BE2C (cell line): ENCODE data around the gene LRRIQ1.
A peak's percentile ranks its signal among the peaks of the same experiment; 100 is the strongest.

Experiments used
- DNase-seq: peaks from one replicate; pipeline ENCODE4 v3.0.0-alpha.2; 2020
- H3K27me3 ChIP-seq: fragments of 250-450 bp; sonication (Bioruptor Pico); 2 replicates; pipeline ENCODE4 v1.5.1; 2020; ENCODE audit warnings: mild to moderate bottlenecking
- H3K36me3 ChIP-seq: fragments of 250-450 bp; sonication (Bioruptor Pico); 2 replicates; pipeline ENCODE4 v1.5.1; 2020; ENCODE audit warnings: mild to moderate bottlenecking
- H3K4me1 ChIP-seq: fragments of 250-450 bp; sonication (Bioruptor Pico); 2 replicates; pipeline ENCODE4 v1.5.1; 2020
- H3K4me3 ChIP-seq: 2 replicates; pipeline ENCODE4 v1.5.1; 2011; ENCODE audit warnings: low read depth, low read length
- H3K9me3 ChIP-seq: fragments of 250-450 bp; sonication (Bioruptor Pico); 2 replicates; pipeline ENCODE4 v1.5.1; 2020
- CTCF ChIP-seq: IDR thresholded peaks from 2 replicates; pipeline ENCODE4 v1.5.1; 2012; ENCODE audit warnings: mild to moderate bottlenecking, low read depth, low read length

Gene LRRIQ1

GRCh38 chr12:85006206-85006605, 29.9 kb upstream of the LRRIQ1 start:
- no peaks in the 10 kb centered on the region for H3K27me3 ChIP-seq
- 0 out of 2 replicates have a peak, but pooled peaks cover 3% of the 10 kb centered on the region for H3K4me1 ChIP-seq
- no peak for TF ChIP-seq CTCF
- no peak for DNase-seq
- no peaks in the 10 kb centered on the region for H3K9me3 ChIP-seq
- H3K4me3 ChIP-seq, result no peak overlapping the region
- no peaks in the 10 kb centered on the region for H3K36me3 ChIP-seq

- H3K9me3 ChIP-seq, result no peaks in the 10 kb centered on the region
- H3K27me3 ChIP-seq, result no peaks in the 10 kb centered on the region
- 0 out of 2 replicates have a peak, but pooled peaks cover 3% of the 10 kb centered on the region for H3K4me1 ChIP-seq
- DNase-seq, result no peak
- no peak for TF ChIP-seq CTCF
- no peaks in the 10 kb centered on the region for H3K36me3 ChIP-seq
- no peak overlapping the region for H3K4me3 ChIP-seq
These were observed 28.3 kb upstream of the LRRIQ1 start for GRCh38 chr12:85007836-85008235.

- Histone ChIP-seq H3K9me3 (no peaks in the 10 kb centered on the region), H3K4me3 (no peak overlapping the region), H3K4me1 (peaks cover 19% of the 10 kb centered on the region), H3K27me3 (no peaks in the 10 kb centered on the region), H3K36me3 (no peaks in the 10 kb centered on the region)
- peak; percentile 62 for DNase-seq
- no peak for TF ChIP-seq CTCF
These were observed 19.7 kb upstream of the LRRIQ1 start for GRCh38 chr12:85016413-85016812.

- Histone ChIP-seq H3K36me3 (no peaks in the 10 kb centered on the region), H3K4me3 (no peak overlapping the region), H3K4me1 (peaks cover 19% of the 10 kb centered on the region)
These were observed 19.0 kb upstream of the LRRIQ1 start for GRCh38 chr12:85017133-85017532.

GRCh38 chr12:85017618-85018017, 18.5 kb upstream of the LRRIQ1 start:
- Histone ChIP-seq H3K9me3 (no peaks in the 10 kb centered on the region), H3K36me3 (no peaks in the 10 kb centered on the region), H3K4me1 (peaks cover 19% of the 10 kb centered on the region), H3K4me3 (no peak overlapping the region), H3K27me3 (no peaks in the 10 kb centered on the region)
- TF ChIP-seq CTCF, result no peak
- DNase-seq, result no peak

More at GRCh38 chr12:85017133-85017532, 19.0 kb upstream of the LRRIQ1 start:
- Histone ChIP-seq H3K9me3 (no peaks in the 10 kb centered on the region), H3K27me3 (no peaks in the 10 kb centered on the region)
- DNase-seq, result no peak
- TF ChIP-seq CTCF, result no peak

- peaks cover 19% of the 10 kb centered on the region for H3K4me1 ChIP-seq
- no peaks in the 10 kb centered on the region for H3K27me3 ChIP-seq
- no peaks in the 10 kb centered on the region for H3K36me3 ChIP-seq
- no peak for DNase-seq
- no peak overlapping the region for H3K4me3 ChIP-seq
- no peak for TF ChIP-seq CTCF
- H3K9me3 ChIP-seq, result no peaks in the 10 kb centered on the region
These were observed 18.1 kb upstream of the LRRIQ1 start for GRCh38 chr12:85018098-85018497.
